Caco-2 (cell line): ENCODE results near the gene ZNF630. TPM values are rescaled to one million over a fixed set of nuclear protein-coding genes. Genes with fewer than 3 reads are reported as not detected.

Source experiments
- BruUV-seq: library from RNA; stranded (reverse); fragments of 400-500 nt; replicated peaks from 2 replicates; lab custom pipeline; 2021; lab: Mats Ljungman, UMichigan
- CTCF ChIA-PET: fragments of 300-600 bp; sonication (Branson Sonifier 250); formaldehyde crosslinking; loops from one replicate; lab custom pipeline; 2022; ENCODE audit warnings: antibody characterized with exemption; lab: Charles Lee
- POLR2A ChIA-PET: fragments of 300-600 bp; sonication (Branson Sonifier 250); formaldehyde crosslinking; loops from one replicate; lab custom pipeline; 2022; ENCODE audit warnings: antibody characterized with exemption; lab: Charles Lee
- DNase-seq, 2 experiments: peaks; one replicate each; pipeline versions ENCODE4 v3.0.0 to v3.0.0-alpha.2; 2020 to 2022
- H3K27me3 ChIP-seq: replicated peaks from 2 replicates; pipeline ENCODE4 v1.6.0; 2011; ENCODE audit warnings: low read length; ENCODE audit not compliant: control insufficient read depth, insufficient read depth
- H3K36me3 ChIP-seq: 2 replicates; pipeline ENCODE4 v1.5.1; 2011; ENCODE audit warnings: low read length; ENCODE audit not compliant: control insufficient read depth, insufficient read depth
- H3K4me1 ChIP-seq: fragments of 250-450 bp; sonication (Bioruptor Pico); 2 replicates; pipeline ENCODE4 v1.5.1; 2020; ENCODE audit warnings: mild to moderate bottlenecking
- H3K4me3 ChIP-seq: 2 replicates; pipeline ENCODE4 v1.5.1; 2011; ENCODE audit warnings: low read depth, mild to moderate bottlenecking, control low read depth, low read length
- H3K9me3 ChIP-seq: fragments of 250-450 bp; sonication (Bioruptor Pico); 2 replicates; pipeline ENCODE4 v1.5.1; 2020; ENCODE audit warnings: mild to moderate bottlenecking, moderate library complexity
- H3K27ac Mint-ChIP-seq: one replicate; pipeline ENCODE4 v1.8.0; 2022; ENCODE audit warnings: mixed read lengths; ENCODE audit not compliant: unreplicated experiment
- H3K27me3 Mint-ChIP-seq: one replicate; pipeline ENCODE4 v1.8.0; 2022; ENCODE audit warnings: mixed read lengths; ENCODE audit not compliant: insufficient read depth, unreplicated experiment
- H3K36me3 Mint-ChIP-seq: one replicate; pipeline ENCODE4 v1.8.0; 2022; ENCODE audit warnings: mild to moderate bottlenecking, mixed read lengths; ENCODE audit not compliant: insufficient read depth, unreplicated experiment
- H3K4me1 Mint-ChIP-seq: one replicate; pipeline ENCODE4 v1.8.0; 2022; ENCODE audit warnings: low read depth, mixed read lengths; ENCODE audit not compliant: unreplicated experiment
- H3K4me3 Mint-ChIP-seq: one replicate; pipeline ENCODE4 v1.8.0; 2022; ENCODE audit warnings: mild to moderate bottlenecking, moderate library complexity, mixed read lengths; ENCODE audit not compliant: unreplicated experiment
- H3K9me3 Mint-ChIP-seq: one replicate; pipeline ENCODE4 v1.8.0; 2022; ENCODE audit warnings: mixed read lengths; ENCODE audit not compliant: unreplicated experiment
- CTCF ChIP-seq, 2 experiments: fragments of 200-600 bp in 1 of 2; IDR thresholded peaks; 1 replicate in 1 of 2; 2 replicates in 1 of 2; pipeline versions ENCODE4 v1.5.1 to v1.8.0; 2011 to 2022; ENCODE audit warnings: antibody characterized with exemption in 1 of 2, control low read depth in 1 of 2, inconsistent platforms in 1 of 2, low read depth in 1 of 2, low read length in 1 of 2, mild to moderate bottlenecking in 1 of 2, moderate library complexity in 1 of 2; ENCODE audit not compliant: insufficient read depth in 1 of 2, severe bottlenecking in 1 of 2, unreplicated experiment in 1 of 2
- intact Hi-C: fragments of 100-400 bp; cut with micrococcal nuclease; formaldehyde crosslinking; loops from one replicate; pipeline ENCODE4 v1.10.0; 2022; ENCODE audit not compliant: unreplicated experiment
- total RNA-seq: library from RNA; stranded (reverse); gene quantifications from 2 replicates; pipeline ENCODE4 v1.2.3, GENCODE V29; 2022

Gene ZNF630
- total RNA-seq, 1 experiment from 2014 or later = 2.7 TPM

DNA sequence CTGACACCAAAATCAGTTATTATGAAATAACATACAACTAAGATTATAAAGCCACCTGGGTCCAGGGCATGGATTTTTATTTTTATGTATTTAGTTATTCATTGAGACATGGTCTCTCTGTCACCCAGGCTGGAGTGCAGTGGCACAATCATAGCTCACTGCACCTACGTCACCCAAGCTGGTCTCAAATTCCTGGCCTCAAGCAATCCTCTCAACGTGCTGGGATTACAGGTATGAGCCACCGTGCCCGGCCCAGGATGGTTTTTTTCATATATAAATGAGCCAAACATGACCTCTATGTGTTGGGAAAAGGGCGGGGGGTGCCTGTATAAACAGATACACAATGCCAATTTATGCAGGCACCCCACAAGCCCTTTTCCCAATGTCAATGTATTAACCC, 24.6 kb downstream of the ZNF630 start:
- DNase-seq = no peak
- ChIA-PET POLR2A (no interaction called here), CTCF (no interaction called here)
- Mint-ChIP-seq H3K27ac (no peak overlapping the region), H3K4me3 (no peak overlapping the region), H3K4me1 (peaks cover 14% of the 10 kb centered on the region), H3K36me3 (peaks cover 6% of the 10 kb centered on the region), H3K27me3 (no peaks in the 10 kb centered on the region), H3K9me3 (peaks cover 13% of the 10 kb centered on the region)
- Histone ChIP-seq H3K27me3 (no peaks in the 10 kb centered on the region), H3K9me3 (no peaks in the 10 kb centered on the region), H3K4me1 (no peaks in the 10 kb centered on the region), H3K4me3 (no peak overlapping the region), H3K36me3 (no peaks in the 10 kb centered on the region)
- BruUV-seq = no TSS peak
- no peak for TF ChIP-seq CTCF (IDR thresholded peaks at IDR 0.05; ENCODE audit: insufficient read depth in 1 of 2, low read depth in 1 of 2, low read length in 1 of 2, severe bottlenecking in 1 of 2, unreplicated experiment in 1 of 2)
- intact Hi-C loops = no loop called here

DNA sequence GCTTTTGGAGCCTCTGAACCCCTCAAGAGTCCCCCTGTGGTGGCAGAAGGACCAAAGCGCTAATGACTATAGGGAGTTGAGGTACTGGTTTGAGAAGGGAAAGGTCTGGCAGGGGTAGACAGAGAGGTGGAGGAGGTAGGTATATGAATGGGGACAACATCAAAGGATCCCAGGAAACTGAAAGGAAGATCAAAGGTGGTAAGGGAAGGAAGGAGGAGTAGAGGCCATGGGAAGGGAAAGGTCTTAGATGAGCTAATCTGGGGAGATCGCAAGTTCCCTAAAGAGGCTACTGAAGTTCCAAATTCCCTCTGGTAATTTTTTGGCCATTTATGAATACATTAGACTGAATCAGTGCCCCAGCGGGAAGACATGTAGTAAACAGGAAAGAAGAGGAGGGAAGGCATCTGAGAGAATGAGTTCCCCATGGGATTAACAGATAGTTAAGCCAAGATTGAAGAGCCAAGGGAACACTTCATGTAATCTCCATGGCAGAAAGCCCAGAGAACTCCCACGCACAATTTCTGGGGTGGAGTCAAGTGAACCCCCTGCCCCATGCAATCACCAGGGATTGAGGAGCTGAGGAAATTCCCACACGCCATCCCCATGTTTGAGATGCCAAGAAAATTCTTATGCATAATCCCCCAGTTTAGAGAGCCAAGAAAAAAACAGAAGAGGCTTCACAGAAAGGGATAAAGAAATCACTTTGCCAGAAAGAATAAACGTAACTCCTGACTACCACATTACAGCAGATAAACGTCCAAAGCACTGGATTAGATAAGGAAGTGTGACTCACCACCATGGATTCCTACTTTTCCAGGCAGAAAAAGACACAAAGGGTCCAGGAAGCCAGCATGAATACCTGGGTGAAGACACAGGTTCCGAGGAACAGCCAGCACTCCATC, 25.8 kb downstream of the ZNF630 start:
- no TSS peak for BruUV-seq
- ChIA-PET POLR2A (no interaction called here), CTCF (no interaction called here)
- peaks cover 13% of the 10 kb centered on the region for H3K9me3 Mint-ChIP-seq
- H3K27ac Mint-ChIP-seq = peak overlapping the region; percentile 96
- H3K27me3 Mint-ChIP-seq = no peaks in the 10 kb centered on the region
- H3K36me3 Mint-ChIP-seq = peaks cover 6% of the 10 kb centered on the region
- H3K4me3 Mint-ChIP-seq = no peak overlapping the region
- no peaks in the 10 kb centered on the region for H3K9me3 ChIP-seq
- H3K4me1 Mint-ChIP-seq = peaks cover 14% of the 10 kb centered on the region
- H3K4me1 ChIP-seq = no peaks in the 10 kb centered on the region
- TF ChIP-seq CTCF (IDR thresholded peaks at IDR 0.05; ENCODE audit: insufficient read depth in 1 of 2, low read depth in 1 of 2, low read length in 1 of 2, severe bottlenecking in 1 of 2, unreplicated experiment in 1 of 2) = no peak
- intact Hi-C loops = no loop called here
- H3K36me3 ChIP-seq = no peaks in the 10 kb centered on the region
- DNase-seq = peak in 1 of 2 experiments; percentile 9
- H3K27me3 ChIP-seq = no peaks in the 10 kb centered on the region
- no peak overlapping the region for H3K4me3 ChIP-seq

- no peak for TF ChIP-seq CTCF (IDR thresholded peaks at IDR 0.05; ENCODE audit: insufficient read depth in 1 of 2, low read depth in 1 of 2, low read length in 1 of 2, severe bottlenecking in 1 of 2, unreplicated experiment in 1 of 2)
- peaks cover 21% of the 10 kb centered on the region for H3K9me3 Mint-ChIP-seq
- H3K4me1 ChIP-seq = no peaks in the 10 kb centered on the region
- intact Hi-C loops = no loop called here
- ChIA-PET CTCF (no interaction called here), POLR2A (no interaction called here)
- peaks cover 14% of the 10 kb centered on the region for H3K4me1 Mint-ChIP-seq
- H3K27me3 Mint-ChIP-seq = peaks cover 2% of the 10 kb centered on the region
- no peak for DNase-seq
- no peak overlapping the region for H3K27ac Mint-ChIP-seq
- BruUV-seq = no TSS peak
- no peaks in the 10 kb centered on the region for H3K9me3 ChIP-seq
- H3K36me3 Mint-ChIP-seq = peaks cover 6% of the 10 kb centered on the region
- no peak overlapping the region for H3K4me3 Mint-ChIP-seq
- no peaks in the 10 kb centered on the region for H3K27me3 ChIP-seq
- H3K36me3 ChIP-seq = no peaks in the 10 kb centered on the region
- H3K4me3 ChIP-seq = no peak overlapping the region
These were observed 28.4 kb downstream of the ZNF630 start for GRCh38 chrX:48043056-48043455.
